Measurements from ENCODE around the gene SCYGR1.
"Not testable (repeated sequence)": the region's sequence is repeated elsewhere in the genome, so short reads cannot be mapped to it uniquely, and the experiment has no call there.

SCYGR1 gene

GRCh38 chr2:227368574-227368973 lies 19.2 kb downstream of the SCYGR1 start:
- no peak for DNase-seq

GRCh38 chr2:227367427-227367795 lies 20.3 kb downstream of the SCYGR1 start:
- DNase-seq, result no peak

DNA sequence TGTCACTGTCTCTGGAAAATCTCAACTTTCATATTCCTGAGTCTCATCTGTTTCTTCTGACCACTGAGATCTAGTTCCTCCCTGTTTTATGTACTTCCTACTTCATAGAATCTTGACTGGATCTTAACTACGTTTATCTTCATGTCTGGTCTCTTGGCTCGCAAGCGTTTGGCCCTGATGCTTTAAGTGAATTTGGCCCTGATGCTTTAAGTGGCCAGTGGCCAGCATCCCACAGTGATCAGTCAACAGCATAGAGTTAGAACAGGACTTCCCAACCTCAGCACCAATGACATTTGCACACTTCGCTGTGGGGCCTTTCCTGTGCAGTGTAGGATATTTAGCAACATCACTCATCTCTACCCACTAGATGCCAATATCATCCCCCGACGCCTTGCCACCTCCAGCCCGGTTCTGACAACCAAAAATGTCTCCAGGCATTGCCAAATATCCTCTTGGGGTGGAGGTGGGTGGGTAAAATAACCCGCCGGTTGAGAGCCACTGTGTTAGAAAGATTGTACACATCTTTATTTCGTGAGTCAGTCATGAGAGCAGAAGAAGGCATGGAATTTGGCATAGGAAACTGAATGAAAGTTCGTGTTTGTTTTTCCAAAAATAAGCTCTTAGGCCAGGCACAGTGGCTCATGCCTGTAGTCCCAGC lies 20.9 kb downstream of the SCYGR1 start:
- DNase-seq, result no peak

GRCh38 chr2:227365833-227366232 lies 21.9 kb downstream of the SCYGR1 start:
- DNase-seq, result no peak

- not testable (repeated sequence) for DNase-seq
Observed at GRCh38 chr2:227364585-227365263, 23.0 kb downstream of the SCYGR1 start.

DNA sequence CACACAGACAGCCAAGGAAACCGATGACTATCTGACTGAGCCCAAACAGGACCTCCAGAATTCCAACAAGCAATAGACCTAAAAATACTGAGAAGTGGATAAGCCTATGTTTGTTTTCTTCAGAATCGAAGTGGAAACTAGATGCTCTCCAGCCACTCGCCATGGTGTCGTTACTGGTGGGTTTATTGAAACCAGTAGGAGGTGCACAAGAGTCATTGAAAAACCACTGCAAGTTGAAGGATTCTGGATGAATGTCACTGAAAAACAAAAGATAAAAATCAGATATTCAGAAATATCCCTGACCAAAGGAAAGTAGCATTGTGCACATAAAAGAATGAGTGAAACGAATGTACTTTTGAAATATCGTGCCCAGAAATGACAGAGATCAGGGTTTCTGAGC lies 24.0 kb downstream of the SCYGR1 start:
- DNase-seq, result no peak

GRCh38 chr2:227360351-227360750 lies 27.4 kb downstream of the SCYGR1 start:
- DNase-seq, result no peak

GRCh38 chr2:227351639-227352038 lies 36.1 kb downstream of the SCYGR1 start:
- no peak for DNase-seq

GRCh38 chr2:227349989-227350612 lies 37.6 kb downstream of the SCYGR1 start:
- DNase-seq, result no peak

- DNase-seq, result no peak
Observed at GRCh38 chr2:227348324-227348723, 39.4 kb downstream of the SCYGR1 start.

GRCh38 chr2:227347117-227347516 lies 40.6 kb downstream of the SCYGR1 start:
- no peak for DNase-seq

DNA sequence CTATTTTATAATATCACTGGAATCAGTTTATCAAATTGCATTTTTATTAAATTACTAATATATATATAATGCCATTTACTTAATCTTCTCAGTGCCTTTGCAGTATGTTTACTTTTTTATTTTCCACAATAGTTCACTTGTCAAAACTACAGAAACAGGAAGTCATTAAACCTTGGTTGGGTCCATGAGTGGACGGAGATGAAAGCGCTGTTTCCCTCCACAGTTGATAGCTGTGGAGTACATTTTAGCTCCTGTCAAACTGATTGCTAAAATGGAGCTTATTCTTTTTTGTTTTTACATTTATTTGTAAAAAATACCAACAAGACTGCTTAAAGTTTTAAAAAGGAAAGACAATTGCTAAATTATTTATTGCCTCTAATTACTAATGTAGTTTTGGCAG lies 43.5 kb downstream of the SCYGR1 start:
- DNase-seq, result no peak

- no peak for DNase-seq
Observed at GRCh38 chr2:227341553-227341952, 46.2 kb downstream of the SCYGR1 start.

- DNase-seq, result no peak
Observed at GRCh38 chr2:227340106-227340505, 47.6 kb downstream of the SCYGR1 start.

DNA sequence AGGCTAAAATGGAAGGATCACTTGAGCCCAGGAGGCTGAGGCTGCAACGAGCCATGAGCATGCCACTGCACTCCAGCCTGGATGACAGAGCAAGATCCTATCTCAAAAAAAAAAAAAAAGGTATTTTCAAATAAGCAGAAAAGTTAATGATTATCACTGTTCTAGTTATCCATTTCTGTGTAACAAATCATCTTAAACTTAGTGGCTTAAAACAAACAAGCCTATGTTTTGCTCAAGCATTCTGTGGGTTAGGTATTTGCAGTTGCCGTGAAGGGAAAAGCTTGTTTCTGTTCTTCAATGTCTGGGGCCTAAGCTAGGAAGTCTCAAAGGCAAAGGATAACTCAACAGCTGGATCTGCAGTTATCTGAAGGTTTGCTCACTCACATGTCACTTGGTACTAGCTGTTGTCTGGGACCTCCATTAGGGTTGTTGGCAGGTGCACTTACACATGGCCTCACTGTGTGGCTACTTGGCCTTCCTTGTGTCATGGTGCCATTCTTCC lies 48.6 kb downstream of the SCYGR1 start:
- no peak for DNase-seq

Data from NCI-H2029 treated with DMSO at 0.1 percent for 48 hours (cell line).